OCI-LY1 (cell line): Measurements from ENCODE around the gene TIGD2.

Experiments
- EZH2 ChIP-seq: fragments of 200-600 bp; sonication (generic), shearing (Covaris generic); IDR thresholded peaks from 2 replicates; pipeline ENCODE4 v1.8.0; 2017; ENCODE audit warnings: borderline replicate concordance, mixed run types, mild to moderate bottlenecking, antibody characterized with exemption, low read length, moderate library complexity, mixed read lengths
- TF ChIP-seq, protein P1 (sequence below): fragments of 200-600 bp; sonication (generic), shearing (Covaris generic); IDR thresholded peaks from 2 replicates; pipeline ENCODE4 v1.5.1; 2017; ENCODE audit warnings: mild to moderate bottlenecking, antibody characterized with exemption, low read length, moderate library complexity, mixed read lengths

- TF ChIP-seq, protein P1, sequence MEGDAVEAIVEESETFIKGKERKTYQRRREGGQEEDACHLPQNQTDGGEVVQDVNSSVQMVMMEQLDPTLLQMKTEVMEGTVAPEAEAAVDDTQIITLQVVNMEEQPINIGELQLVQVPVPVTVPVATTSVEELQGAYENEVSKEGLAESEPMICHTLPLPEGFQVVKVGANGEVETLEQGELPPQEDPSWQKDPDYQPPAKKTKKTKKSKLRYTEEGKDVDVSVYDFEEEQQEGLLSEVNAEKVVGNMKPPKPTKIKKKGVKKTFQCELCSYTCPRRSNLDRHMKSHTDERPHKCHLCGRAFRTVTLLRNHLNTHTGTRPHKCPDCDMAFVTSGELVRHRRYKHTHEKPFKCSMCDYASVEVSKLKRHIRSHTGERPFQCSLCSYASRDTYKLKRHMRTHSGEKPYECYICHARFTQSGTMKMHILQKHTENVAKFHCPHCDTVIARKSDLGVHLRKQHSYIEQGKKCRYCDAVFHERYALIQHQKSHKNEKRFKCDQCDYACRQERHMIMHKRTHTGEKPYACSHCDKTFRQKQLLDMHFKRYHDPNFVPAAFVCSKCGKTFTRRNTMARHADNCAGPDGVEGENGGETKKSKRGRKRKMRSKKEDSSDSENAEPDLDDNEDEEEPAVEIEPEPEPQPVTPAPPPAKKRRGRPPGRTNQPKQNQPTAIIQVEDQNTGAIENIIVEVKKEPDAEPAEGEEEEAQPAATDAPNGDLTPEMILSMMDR, result no peak
- TF ChIP-seq EZH2, result no peak
Measured at GRCh38 chr4:89108091-89108490, 3.2 kb upstream of the TIGD2 start.
